Endothelial cell of umbilical vein (primary cell): ENCODE results near the gene TRAF3IP1. TPM values are rescaled to one million over a fixed set of nuclear protein-coding genes. Genes with fewer than 3 reads are reported as not detected.

Experiments
- BruUV-seq: library from RNA; stranded (reverse); fragments of 400-500 nt; replicated peaks from 2 replicates; lab custom pipeline; 2021; lab: Mats Ljungman, UMichigan
- CTCF ChIA-PET: fragments of 300-600, 350-600 bp; sonication (Branson Sonifier 250); formaldehyde crosslinking; loops from one replicate; lab custom pipeline; 2021; ENCODE audit warnings: antibody characterized with exemption, inconsistent platforms; lab: Charles Lee
- POLR2A ChIA-PET: fragments of 300-600, 350-600 bp; sonication (Branson Sonifier 250); formaldehyde crosslinking; loops from one replicate; lab custom pipeline; 2021; ENCODE audit warnings: antibody characterized with exemption, inconsistent platforms; lab: Charles Lee
- DNase-seq: peaks from one replicate; pipeline ENCODE4 v3.0.0-alpha.2; 2011; ENCODE audit warnings: low read depth, low spot score
- FAIRE-seq: peaks from 2 replicates; lab custom pipeline; 2011; peaks lifted over from hg19 to GRCh38; lab: Jason Lieb, UNC
- H2AFZ ChIP-seq: 2 replicates; pipeline ENCODE4 v1.6.0; 2012; ENCODE audit warnings: low read depth, low read length, control low read depth, inconsistent platforms
- H3K27ac ChIP-seq: 2 replicates; pipeline ENCODE4 v1.5.1; 2011; ENCODE audit warnings: low read depth, mild to moderate bottlenecking, control low read depth, low read length, moderate library complexity; ENCODE audit not compliant: insufficient read depth
- H3K27me3 ChIP-seq, 2 experiments: 2 replicates each; pipeline versions ENCODE4 v1.6.0 to v1.6.1; 2011; ENCODE audit warnings: low read length in 2 of 2, mixed read lengths in 1 of 2; ENCODE audit not compliant: control insufficient read depth in 2 of 2, insufficient read depth in 2 of 2
- H3K36me3 ChIP-seq, 2 experiments: 2 replicates in 1 of 2; 3 replicates in 1 of 2; pipeline ENCODE4 v1.5.1; 2011; ENCODE audit warnings: low read length in 2 of 2, mild to moderate bottlenecking in 1 of 2, moderate library complexity in 1 of 2; ENCODE audit not compliant: control insufficient read depth in 2 of 2, insufficient read depth in 2 of 2; ENCODE audit errors: extremely low read depth in 1 of 2
- H3K4me1 ChIP-seq: 3 replicates; pipeline ENCODE4 v1.5.1; 2011; ENCODE audit warnings: mild to moderate bottlenecking, low read length; ENCODE audit not compliant: control insufficient read depth, insufficient read depth; ENCODE audit errors: extremely low read depth
- H3K4me2 ChIP-seq: 2 replicates; pipeline ENCODE4 v1.6.1; 2011; ENCODE audit warnings: low read length, control low read depth, mixed read lengths; ENCODE audit not compliant: insufficient read depth
- H3K4me3 ChIP-seq, 3 experiments: fragments of 200-600 bp in 1 of 3; sonication (generic), shearing (Covaris generic) in 1 of 3; replicated peaks in 1 of 3; 2 replicates each; pipeline ENCODE4 v1.5.1; 2011 to 2016; ENCODE audit warnings: control low read depth in 3 of 3, low read length in 3 of 3, mild to moderate bottlenecking in 2 of 3, inconsistent platforms in 1 of 3, low read depth in 1 of 3, moderate library complexity in 1 of 3; ENCODE audit not compliant: insufficient read depth in 1 of 3
- H3K79me2 ChIP-seq: 2 replicates; pipeline ENCODE4 v1.6.0; 2012; ENCODE audit warnings: low read length, inconsistent platforms; ENCODE audit not compliant: control insufficient read depth, insufficient read depth
- H3K9ac ChIP-seq: replicated peaks from 2 replicates; pipeline ENCODE3; 2011; ENCODE audit warnings: low read length, control low read depth; ENCODE audit not compliant: insufficient read depth; ENCODE audit errors: extremely low read depth
- H3K9me1 ChIP-seq: replicated peaks from 3 replicates; pipeline ENCODE4 v1.6.0; 2011; ENCODE audit warnings: mild to moderate bottlenecking, low read length; ENCODE audit not compliant: control insufficient read depth, insufficient read depth; ENCODE audit errors: extremely low read depth
- H3K9me3 ChIP-seq: replicated peaks from 2 replicates; pipeline ENCODE4 v1.5.1; 2012; ENCODE audit warnings: low read length, inconsistent platforms; ENCODE audit not compliant: control insufficient read depth, insufficient read depth
- H4K20me1 ChIP-seq: replicated peaks from 2 replicates; pipeline ENCODE3; 2011; ENCODE audit warnings: mild to moderate bottlenecking, low read length; ENCODE audit not compliant: control insufficient read depth, insufficient read depth; ENCODE audit errors: extremely low read depth
- JUN ChIP-seq: IDR thresholded peaks from 2 replicates; pipeline ENCODE4 v1.6.1; 2011; ENCODE audit warnings: borderline replicate concordance, low read depth; ENCODE audit not compliant: insufficient read length, insufficient read depth
- MAX ChIP-seq: IDR thresholded peaks from 2 replicates; pipeline ENCODE4 v1.6.1; 2011; ENCODE audit not compliant: insufficient read depth, insufficient read length
- MYC ChIP-seq: IDR thresholded peaks from one replicate; pipeline ENCODE4 v1.6.1; 2011; ENCODE audit warnings: mild to moderate bottlenecking, low read depth, low read length
- POLR2AphosphoS5 ChIP-seq: IDR thresholded peaks from 2 replicates; pipeline ENCODE4 v1.6.1; 2012; ENCODE audit warnings: low read depth, mild to moderate bottlenecking, control low read depth, low read length, moderate library complexity; ENCODE audit not compliant: insufficient read depth
- dilution Hi-C: fragments of 300-500 bp; cut with MboI; formaldehyde crosslinking; loops from one replicate; pipeline ENCODE4 v1.15.0; 2019; ENCODE audit warnings: low sequenced_read_pairs; ENCODE audit not compliant: extremely low pct_ligation_motif_present
- intact Hi-C: fragments of 100-400 bp; cut with micrococcal nuclease; formaldehyde crosslinking; loops from one replicate; pipeline ENCODE4 v1.10.0; 2022
- polyA plus RNA-seq, 4 experiments: library from polyadenylated mRNA; depleted of rRNA in 3 of 4; stranded (reverse) in 3 of 4; unstranded in 1 of 4; fragments of >200 nt; gene quantifications; 2 replicates each; pipeline versions ENCODE4 v1.2.1 to v1.2.3, GENCODE V29; 2011 to 2012; ENCODE audit warnings: missing spikeins in 1 of 4
- total RNA-seq: library from RNA; stranded (reverse); gene quantifications from 2 replicates; pipeline ENCODE4 v1.2.3, GENCODE V29; 2021
- TF ChIP-seq, protein P1 (sequence below), 2 donors: IDR thresholded peaks; 1 replicate in 1 of 2; 2 replicates in 1 of 2; pipeline ENCODE4 v1.5.1; 2011; ENCODE audit warnings: low read length in 2 of 2, mild to moderate bottlenecking in 2 of 2, moderate library complexity in 2 of 2, control low read depth in 1 of 2, inconsistent platforms in 1 of 2, low read depth in 1 of 2; ENCODE audit not compliant: insufficient read depth in 1 of 2; ENCODE audit errors: extremely low read depth in 1 of 2

TRAF3IP1 gene
- total and polyA plus RNA-seq, 2 donors (not counting 3 experiments of a cell fraction or from before 2014, with no cell fraction given) = 3.4 to 15.9 TPM

GRCh38 chr2:238445409-238446190 lies 125.3 kb downstream of the TRAF3IP1 start:
- Histone ChIP-seq H3K27me3 (no peaks in the 10 kb centered on the region), H3K4me1 (peaks cover 5% of the 10 kb centered on the region), H3K4me2 (no peak overlapping the region), H3K36me3 (peaks cover 3 to 9% of the 10 kb centered on the region in 2 experiments), H3K4me3 (no peak overlapping the region), H4K20me1 (no peaks in the 10 kb centered on the region), H3K9ac (no peak overlapping the region), H3K9me1 (no peaks in the 10 kb centered on the region), H3K27ac (no peak overlapping the region), H2AFZ (no peak overlapping the region), H3K9me3 (no peaks in the 10 kb centered on the region), H3K79me2 (peaks cover 28% of the 10 kb centered on the region)
- TF ChIP-seq POLR2AphosphoS5 = no peak
- no peak for TF ChIP-seq JUN
- FAIRE-seq = no peak
- dilution Hi-C loops (no loop called here), intact Hi-C loops (no loop called here)
- CTCF ChIA-PET = interaction anchor here (1.6 kb wide), 1 partner anchor 75 kb away, joined by 4 read pairs; no protein-coding TSS in a partner anchor
- POLR2A ChIA-PET = no interaction called here
- BruUV-seq = no TSS peak
- DNase-seq = no peak

DNA sequence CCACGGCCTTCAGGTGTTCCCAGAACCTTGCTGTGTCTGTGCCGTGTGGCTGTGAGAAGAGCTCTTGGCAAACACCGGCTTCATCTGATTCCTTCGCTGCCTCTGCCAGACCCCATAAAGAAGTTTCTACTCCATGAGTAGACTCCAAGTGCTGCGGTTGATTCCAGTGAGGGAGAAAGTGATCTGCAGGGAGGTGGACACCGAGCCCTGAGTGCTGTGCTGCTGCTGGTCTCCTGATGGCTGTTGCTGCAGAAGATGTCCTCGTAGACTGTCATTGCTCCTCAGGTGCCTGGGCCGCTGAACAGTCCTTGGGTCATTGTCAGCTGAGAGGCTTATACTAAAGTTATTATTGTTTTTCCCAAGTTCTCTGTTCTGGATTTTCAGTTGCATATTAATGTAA lies 126.1 kb downstream of the TRAF3IP1 start:
- no peaks in the 10 kb centered on the region for H3K9me3 ChIP-seq
- peaks cover 22% of the 10 kb centered on the region for H3K79me2 ChIP-seq
- H4K20me1 ChIP-seq = no peaks in the 10 kb centered on the region
- H3K4me3 ChIP-seq = no peak overlapping the region
- no peaks in the 10 kb centered on the region for H3K9me1 ChIP-seq
- H3K27me3 ChIP-seq = no peaks in the 10 kb centered on the region
- no peak overlapping the region for H3K27ac ChIP-seq
- BruUV-seq = no TSS peak
- intact Hi-C loops (no loop called here), dilution Hi-C loops (no loop called here)
- H3K9ac ChIP-seq = no peak overlapping the region
- FAIRE-seq (no peak), DNase-seq (no peak)
- POLR2A ChIA-PET = no interaction called here
- CTCF ChIA-PET = interaction anchor here (1.6 kb wide), 1 partner anchor 76 kb away, joined by 4 read pairs; no protein-coding TSS in a partner anchor
- no peak overlapping the region for H3K4me2 ChIP-seq
- no peak overlapping the region for H2AFZ ChIP-seq
- peaks cover 3% of the 10 kb centered on the region for H3K4me1 ChIP-seq
- peaks cover 3 to 9% of the 10 kb centered on the region in 2 experiments for H3K36me3 ChIP-seq
- no peak for TF ChIP-seq MAX
- TF ChIP-seq, protein P1, sequence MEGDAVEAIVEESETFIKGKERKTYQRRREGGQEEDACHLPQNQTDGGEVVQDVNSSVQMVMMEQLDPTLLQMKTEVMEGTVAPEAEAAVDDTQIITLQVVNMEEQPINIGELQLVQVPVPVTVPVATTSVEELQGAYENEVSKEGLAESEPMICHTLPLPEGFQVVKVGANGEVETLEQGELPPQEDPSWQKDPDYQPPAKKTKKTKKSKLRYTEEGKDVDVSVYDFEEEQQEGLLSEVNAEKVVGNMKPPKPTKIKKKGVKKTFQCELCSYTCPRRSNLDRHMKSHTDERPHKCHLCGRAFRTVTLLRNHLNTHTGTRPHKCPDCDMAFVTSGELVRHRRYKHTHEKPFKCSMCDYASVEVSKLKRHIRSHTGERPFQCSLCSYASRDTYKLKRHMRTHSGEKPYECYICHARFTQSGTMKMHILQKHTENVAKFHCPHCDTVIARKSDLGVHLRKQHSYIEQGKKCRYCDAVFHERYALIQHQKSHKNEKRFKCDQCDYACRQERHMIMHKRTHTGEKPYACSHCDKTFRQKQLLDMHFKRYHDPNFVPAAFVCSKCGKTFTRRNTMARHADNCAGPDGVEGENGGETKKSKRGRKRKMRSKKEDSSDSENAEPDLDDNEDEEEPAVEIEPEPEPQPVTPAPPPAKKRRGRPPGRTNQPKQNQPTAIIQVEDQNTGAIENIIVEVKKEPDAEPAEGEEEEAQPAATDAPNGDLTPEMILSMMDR (IDR thresholded peaks at IDR 0.05; ENCODE audit: extremely low read depth in 1 of 2, insufficient read depth in 1 of 2, low read depth in 1 of 2, low read length in 2 of 2) = no peak
- TF ChIP-seq MYC = no peak
- TF ChIP-seq POLR2AphosphoS5 = no peak
